Fibroblast of mammary gland (primary cell): Measurements from ENCODE around the gene PAX2.

Experiments
- DNase-seq: peaks from one replicate; pipeline ENCODE4 v3.0.0-alpha.2; 2010; ENCODE audit warnings: low read depth
- H3K4me3 ChIP-seq: 2 replicates; pipeline ENCODE4 v1.5.1; 2011; ENCODE audit warnings: low read depth, mild to moderate bottlenecking, low read length, moderate library complexity; ENCODE audit not compliant: control insufficient read depth
- CTCF ChIP-seq: conservative IDR thresholded peaks from 2 replicates; pipeline ENCODE4 v1.5.1; 2011; ENCODE audit warnings: low read depth, low read length, inconsistent platforms; ENCODE audit not compliant: control insufficient read depth, insufficient read depth

The PAX2 gene

GRCh38 chr10:100749309-100750217 lies 4.2 kb downstream of the PAX2 start:
- DNase-seq, result no peak
- TF ChIP-seq CTCF, result no peak
- no peak overlapping the region for H3K4me3 ChIP-seq

GRCh38 chr10:100750291-100751210 lies 5.2 kb downstream of the PAX2 start:
- H3K4me3 ChIP-seq, result no peak overlapping the region
- no peak for TF ChIP-seq CTCF
- no peak for DNase-seq

GRCh38 chr10:100751211-100751933 lies 6.0 kb downstream of the PAX2 start:
- no peak for TF ChIP-seq CTCF
- no peak overlapping the region for H3K4me3 ChIP-seq
- DNase-seq, result no peak

- DNase-seq, result no peak
- TF ChIP-seq CTCF, result no peak
- H3K4me3 ChIP-seq, result no peak overlapping the region
Measured at GRCh38 chr10:100755821-100756220, 10.4 kb downstream of the PAX2 start.

- no peak for TF ChIP-seq CTCF
- no peak overlapping the region for H3K4me3 ChIP-seq
- DNase-seq, result no peak
Measured at GRCh38 chr10:100759331-100759730, 13.9 kb downstream of the PAX2 start.

GRCh38 chr10:100760726-100761125 lies 15.3 kb downstream of the PAX2 start:
- DNase-seq, result no peak
- TF ChIP-seq CTCF, result no peak
- no peak overlapping the region for H3K4me3 ChIP-seq
